HepG2 (cell line): Measurements from ENCODE around the gene NMNAT3. TPM values are rescaled to one million over a fixed set of nuclear protein-coding genes. Genes with fewer than 3 reads are reported as not detected.

Experiments used
- ATAC-seq: fragments of 200-7000 bp; cut with Tn5 transposase; 3 replicates; pipeline ENCODE4 v1.9.1; 2020; ENCODE audit warnings: mild to moderate bottlenecking, moderate library complexity
- BruUV-seq: library from RNA; stranded (reverse); fragments of 400-500 nt; replicated peaks from 2 replicates; lab custom pipeline; 2021; lab: Mats Ljungman, UMichigan
- CTCF ChIA-PET: fragments of 300-600 bp; formaldehyde crosslinking; extraction: SDS; loops from one replicate; lab custom pipeline; 2021; ENCODE audit warnings: low total read pairs, inconsistent platforms, low intra/inter-chr PET ratio; lab: Yijun Ruan, JAX
- POLR2A ChIA-PET: fragments of 350-600 bp; sonication (Branson Sonifier 250); formaldehyde crosslinking; loops from one replicate; lab custom pipeline; 2020; ENCODE audit warnings: antibody characterized with exemption, inconsistent platforms; lab: Yijun Ruan, JAX
- DNase-seq: peaks from one replicate; pipeline ENCODE4 v3.0.0-alpha.2; 2015; ENCODE audit warnings: low spot score
- FAIRE-seq: peaks from 3 replicates; lab custom pipeline; 2011; peaks lifted over from hg19 to GRCh38; lab: Jason Lieb, UNC
- H2AFZ ChIP-seq: one replicate; pipeline ENCODE4 v1.6.1; 2011; ENCODE audit warnings: low read length, inconsistent platforms
- H3K27ac ChIP-seq: fragments of 300-600 bp; 3 replicates; pipeline ENCODE4 v1.8.0; 2011; ENCODE audit warnings: mixed run types, mild to moderate bottlenecking, mixed read lengths, low read length, inconsistent platforms; ENCODE audit not compliant: insufficient read depth; ENCODE audit errors: extremely low read length
- H3K27me3 ChIP-seq, 2 experiments: fragments of 200-600 bp in 1 of 2; 2 replicates in 1 of 2; 3 replicates in 1 of 2; pipeline versions ENCODE4 v1.6.0 to v1.8.0; 2011; ENCODE audit warnings: low read length in 2 of 2, mild to moderate bottlenecking in 2 of 2, moderate library complexity in 2 of 2, inconsistent platforms in 1 of 2; ENCODE audit not compliant: insufficient read depth in 2 of 2, control insufficient read depth in 1 of 2
- H3K36me3 ChIP-seq, 2 experiments: fragments of 200-600 bp in 1 of 2; replicated peaks in 1 of 2; 2 replicates in 1 of 2; 3 replicates in 1 of 2; pipeline versions ENCODE4 v1.5.1 to v1.8.0; 2011; ENCODE audit warnings: low read length in 2 of 2, inconsistent platforms in 1 of 2; ENCODE audit not compliant: insufficient read depth in 2 of 2, control insufficient read depth in 1 of 2
- H3K4me1 ChIP-seq: 2 replicates; pipeline ENCODE4 v1.5.1; 2012; ENCODE audit warnings: low read length, inconsistent platforms; ENCODE audit not compliant: insufficient read depth
- H3K4me2 ChIP-seq: 2 replicates; pipeline ENCODE4 v1.6.0; 2011; ENCODE audit warnings: low read depth, low read length, inconsistent platforms
- H3K4me3 ChIP-seq, 3 experiments: fragments of 200-600 bp in 1 of 3; sonication (generic), shearing (Covaris generic) in 1 of 3; replicated peaks in 1 of 3; 2 replicates each; pipeline ENCODE4 v1.5.1; 2011 to 2016; ENCODE audit warnings: low read length in 3 of 3, inconsistent platforms in 2 of 3, low read depth in 2 of 3, mild to moderate bottlenecking in 2 of 3, control low read depth in 1 of 3, mixed read lengths in 1 of 3; ENCODE audit not compliant: insufficient read depth in 1 of 3
- H3K79me2 ChIP-seq: one replicate; pipeline ENCODE4 v1.6.1; 2011; ENCODE audit warnings: low read length, inconsistent platforms; ENCODE audit not compliant: insufficient read depth
- H3K9ac ChIP-seq: 2 replicates; pipeline ENCODE4 v1.6.0; 2011; ENCODE audit warnings: mild to moderate bottlenecking, low read depth, low read length, inconsistent platforms; ENCODE audit not compliant: insufficient read depth
- H3K9me3 ChIP-seq: 2 replicates; pipeline ENCODE4 v1.5.1; 2012; ENCODE audit warnings: mild to moderate bottlenecking, low read length
- H4K20me1 ChIP-seq: 2 replicates; pipeline ENCODE4 v1.6.0; 2011; ENCODE audit warnings: inconsistent platforms, mild to moderate bottlenecking, low read length, moderate library complexity; ENCODE audit not compliant: insufficient read depth
- HNF4A ChIP-seq: sonication (generic); formaldehyde crosslinking; IDR thresholded peaks from 2 replicates; pipeline ENCODE4 v1.4.0; 2020; ENCODE audit warnings: missing genetic modification reagents
- MATR3 ChIP-seq: sonication (generic); formaldehyde crosslinking; IDR thresholded peaks from 2 replicates; pipeline ENCODE4 v1.4.0; 2020; ENCODE audit warnings: missing genetic modification reagents
- MYPOP ChIP-seq: sonication (generic); formaldehyde crosslinking; IDR thresholded peaks from 2 replicates; pipeline ENCODE4 v1.8.1; 2023; ENCODE audit warnings: mild to moderate bottlenecking, moderate library complexity, missing genetic modification reagents
- NFE2L1 ChIP-seq: sonication (generic); formaldehyde crosslinking; IDR thresholded peaks from 2 replicates; pipeline ENCODE4 v1.4.0; 2020; ENCODE audit warnings: missing genetic modification reagents, mild to moderate bottlenecking, borderline replicate concordance
- PHF5A ChIP-seq: IDR thresholded peaks from one replicate; pipeline ENCODE4 v1.6.1; 2018; ENCODE audit warnings: low read depth, missing genetic modification reagents; ENCODE audit not compliant: unreplicated experiment
- PITX1 ChIP-seq: sonication (generic); formaldehyde crosslinking; IDR thresholded peaks from 2 replicates; pipeline ENCODE4 v1.5.1; 2020; ENCODE audit warnings: mild to moderate bottlenecking, missing genetic modification reagents
- PRPF4 ChIP-seq: fragments of 200-400 bp; formaldehyde crosslinking; IDR thresholded peaks from 2 replicates; pipeline ENCODE4 v1.6.1; 2016; ENCODE audit warnings: low read length, low read depth; ENCODE audit not compliant: poor library complexity, severe bottlenecking
- TERF1 ChIP-seq: sonication (generic); formaldehyde crosslinking; IDR thresholded peaks from 2 replicates; pipeline ENCODE4 v1.8.0; 2022; ENCODE audit warnings: mild to moderate bottlenecking, missing genetic modification reagents, moderate library complexity
- ZBTB26 ChIP-seq: IDR thresholded peaks from 2 replicates; pipeline ENCODE4 v1.6.1; 2016; ENCODE audit warnings: missing compliant biosample characterization, missing genetic modification reagents, borderline replicate concordance
- ZEB1 ChIP-seq: IDR thresholded peaks from 2 replicates; pipeline ENCODE4 v1.6.1; 2012; ENCODE audit warnings: mild to moderate bottlenecking, low read depth, inconsistent platforms; ENCODE audit not compliant: insufficient replicate concordance
- ZNF263 ChIP-seq: sonication (generic); formaldehyde crosslinking; IDR thresholded peaks from 2 replicates; pipeline ENCODE4 v1.4.0; 2020; ENCODE audit warnings: missing genetic modification reagents
- ZNF446 ChIP-seq: sonication (generic); formaldehyde crosslinking; IDR thresholded peaks from 2 replicates; pipeline ENCODE4 v1.5.0; 2020; ENCODE audit warnings: mild to moderate bottlenecking, missing genetic modification reagents
- ZNF589 ChIP-seq: sonication (generic); formaldehyde crosslinking; conservative IDR thresholded peaks from 2 replicates; pipeline ENCODE4 v1.8.0; 2022; ENCODE audit warnings: mild to moderate bottlenecking, moderate library complexity, missing genetic modification reagents
- WGBS: methylation state at CpG from one replicate; pipeline ENCODE4 v1.1.6; 2017; ENCODE audit warnings: low lambda C conversion rate; 5-methylcytosine and 5-hydroxymethylcytosine counted together
- in situ Hi-C: cut with HindIII; loops from 2 replicates; pipeline ENCODE4 v1.10.0; 2017; ENCODE audit warnings: low pct_unique_long_range_greater_than_20kb; ENCODE audit not compliant: extremely low pct_ligation_motif_present
- intact Hi-C: fragments of 100-400 bp; cut with micrococcal nuclease; formaldehyde crosslinking; loops from one replicate; pipeline ENCODE4 v1.10.0; 2022; ENCODE audit not compliant: unreplicated experiment
- polyA plus RNA-seq, 8 experiments: library from polyadenylated mRNA; depleted of rRNA in 3 of 8; stranded (reverse) in 7 of 8; unstranded in 1 of 8; fragments of >200 nt; fragmentation: Illumina TruSeq in 4 of 8; extraction: Trizol in 4 of 8; gene quantifications; 2 replicates each; pipeline versions ENCODE4 v1.2.1 to v1.2.3, GENCODE V29; 2011 to 2016; ENCODE audit warnings: low read depth in 4 of 8, missing spikeins in 1 of 8, mixed read lengths in 1 of 8; ENCODE audit not compliant: insufficient read depth in 1 of 8
- total RNA-seq, 5 experiments: library from RNA; depleted of rRNA; stranded (reverse); fragments of >200 nt; fragmentation: Illumina TruSeq; extraction: Trizol; gene quantifications; 2 replicates each; pipeline ENCODE4 v1.2.3, GENCODE V29; 2016; ENCODE audit warnings: low read depth in 1 of 5

NMNAT3 gene
- total and polyA plus RNA-seq, 2 of the 13 experiments (the other 11 are each of a cell fraction or from before 2014, with no cell fraction given), result 6.1 to 7.0 TPM

- Histone ChIP-seq H3K9ac (no peak overlapping the region), H3K4me3 (no peak overlapping the region), H3K4me2 (no peak overlapping the region), H3K27ac (no peak overlapping the region), H3K4me1 (no peaks in the 10 kb centered on the region), H3K9me3 (no peaks in the 10 kb centered on the region), H4K20me1 (no peaks in the 10 kb centered on the region), H3K79me2 (no peaks in the 10 kb centered on the region), H3K36me3 (no peaks in the 10 kb centered on the region), H2AFZ (no peak overlapping the region), H3K27me3 (no peaks in the 10 kb centered on the region)
- intact Hi-C loops (no loop called here), in situ Hi-C loops (loop anchor here (5.0 kb wide), 1 partner anchor 134 kb away; no protein-coding TSS in a partner anchor)
- ATAC-seq (no peak), FAIRE-seq (no peak), DNase-seq (no peak)
- ChIA-PET POLR2A (no interaction called here), CTCF (interaction anchor here (2.7 kb wide), 1 partner anchor 134 kb away, joined by 33 read pairs; no protein-coding TSS in a partner anchor)
- WGBS, result 71% methylated on average over 7 of the region's 7 CpGs
- BruUV-seq, result no TSS peak
- TF ChIP-seq HNF4A (CRISPR knock-in tag) (no peak), TERF1 (CRISPR knock-in tag) (no peak), PRPF4 (no peak), ZNF263 (no peak), ZNF446 (CRISPR knock-in tag) (no peak), ZBTB26 (no peak), PITX1 (CRISPR knock-in tag) (no peak), PHF5A (CRISPR knock-in tag) (no peak), ZEB1 (no peak), NFE2L1 (CRISPR knock-in tag) (no peak), MYPOP (no peak), ZNF589 (CRISPR knock-in tag) (no peak), MATR3 (CRISPR knock-in tag) (no peak)
Measured at GRCh38 chr3:139561255-139561817, 116.4 kb downstream of the NMNAT3 start.
